SK-N-SH (cell line): ENCODE results near the gene CPNE2. TPM values are rescaled to one million over a fixed set of nuclear protein-coding genes. Genes with fewer than 3 reads are reported as not detected.

Experiments used
- CTCF ChIA-PET: fragments of 300-600, 350-600 bp; formaldehyde crosslinking; extraction: SDS; loops from one replicate; lab custom pipeline; 2021; lab: Yijun Ruan, JAX
- POLR2A ChIA-PET: fragments of 350-600 bp; sonication (Branson Sonifier 250); formaldehyde crosslinking; extraction: SDS; loops from one replicate; lab custom pipeline; 2020; ENCODE audit warnings: antibody characterized with exemption, inconsistent platforms; lab: Yijun Ruan, JAX
- DNase-seq: peaks from one replicate; pipeline ENCODE4 v3.0.0; 2012
- H2AFZ ChIP-seq: fragments of 200-600 bp; sonication (generic); 2 replicates; pipeline ENCODE4 v1.8.1; 2016; ENCODE audit warnings: antibody characterized with exemption, mild to moderate bottlenecking, low read depth
- H3F3A ChIP-seq: fragments of 200-600 bp; sonication (generic); replicated peaks from 2 replicates; pipeline ENCODE3; 2016; ENCODE audit warnings: antibody characterized with exemption, mild to moderate bottlenecking; ENCODE audit not compliant: insufficient read depth
- H3K27ac ChIP-seq, 2 experiments: fragments of 200-500 bp in 1 of 2; fragments of 200-600 bp in 1 of 2; sonication (Bioruptor generic) in 1 of 2; sonication (generic), shearing (Covaris generic) in 1 of 2; 2 replicates each; pipeline versions ENCODE4 v1.5.1 to v1.6.1; 2014 to 2016; ENCODE audit warnings: low read depth in 2 of 2, inconsistent platforms in 1 of 2, low read length in 1 of 2, mild to moderate bottlenecking in 1 of 2, mixed read lengths in 1 of 2
- H3K27me3 ChIP-seq: fragments of 200-600 bp; sonication (generic), shearing (Covaris generic); 2 replicates; pipeline ENCODE4 v1.6.1; 2016; ENCODE audit warnings: mixed run types; ENCODE audit not compliant: insufficient read depth
- H3K36me3 ChIP-seq, 2 experiments: fragments of 200-500 bp in 1 of 2; fragments of 200-600 bp in 1 of 2; sonication (Bioruptor generic) in 1 of 2; sonication (generic) in 1 of 2; replicated peaks in 1 of 2; 2 replicates each; pipeline versions ENCODE3 to v1.5.1; 2014 to 2016; ENCODE audit warnings: low read length in 1 of 2, mild to moderate bottlenecking in 1 of 2; ENCODE audit not compliant: insufficient read depth in 2 of 2, control insufficient read depth in 1 of 2
- H3K4me1 ChIP-seq, 2 experiments: fragments of 200-500 bp in 1 of 2; fragments of 200-600 bp in 1 of 2; sonication (Bioruptor generic) in 1 of 2; sonication (generic), shearing (Covaris generic) in 1 of 2; 2 replicates each; pipeline versions ENCODE4 v1.5.1 to v1.6.1; 2014 to 2016; ENCODE audit warnings: low read depth in 1 of 2, low read length in 1 of 2, mixed run types in 1 of 2; ENCODE audit not compliant: insufficient read depth in 2 of 2, control insufficient read depth in 1 of 2
- H3K4me2 ChIP-seq: fragments of 200-600 bp; sonication (generic), shearing (Covaris generic); 2 replicates; pipeline ENCODE4 v1.6.1; 2017; ENCODE audit warnings: mixed run types
- H3K4me3 ChIP-seq, 2 experiments: fragments of 200-500 bp in 1 of 2; fragments of 200-600 bp in 1 of 2; sonication (Bioruptor generic) in 1 of 2; sonication (generic), shearing (Covaris generic) in 1 of 2; 2 replicates each; pipeline versions ENCODE4 v1.5.1 to v1.8.1; 2014 to 2016; ENCODE audit warnings: low read depth in 2 of 2, inconsistent platforms in 1 of 2, low read length in 1 of 2, mild to moderate bottlenecking in 1 of 2, mixed read lengths in 1 of 2, moderate library complexity in 1 of 2
- H3K79me2 ChIP-seq: fragments of 200-600 bp; sonication (generic); 2 replicates; pipeline ENCODE4 v1.8.1; 2017; ENCODE audit warnings: mild to moderate bottlenecking; ENCODE audit not compliant: insufficient read depth
- H3K9ac ChIP-seq: fragments of 200-600 bp; sonication (generic); 2 replicates; pipeline ENCODE4 v1.6.1; 2017; ENCODE audit warnings: mixed run types
- H3K9me2 ChIP-seq: fragments of 200-600 bp; sonication (generic); 2 replicates; pipeline ENCODE4 v1.6.1; 2017; ENCODE audit warnings: mixed run types
- H3K9me3 ChIP-seq: fragments of 200-600 bp; sonication (generic); 2 replicates; pipeline ENCODE4 v1.6.1; 2017; ENCODE audit warnings: mixed run types, mild to moderate bottlenecking, moderate library complexity
- H4K20me1 ChIP-seq: fragments of 200-600 bp; sonication (generic); 2 replicates; pipeline ENCODE4 v1.6.1; 2017; ENCODE audit warnings: mild to moderate bottlenecking, mixed run types; ENCODE audit not compliant: insufficient read depth
- CHD2 ChIP-seq: fragments of 150-350 bp; IDR thresholded peaks from 2 replicates; pipeline ENCODE4 v1.6.1; 2018; ENCODE audit warnings: low read length; ENCODE audit not compliant: partially characterized antibody
- ELF1 ChIP-seq: IDR thresholded peaks from 2 replicates; pipeline ENCODE4 v1.4.0; 2012
- EP300 ChIP-seq, 2 experiments: IDR thresholded peaks; 2 replicates each; pipeline versions ENCODE4 v1.4.0 to v1.6.1; 2012; ENCODE audit warnings: borderline replicate concordance in 1 of 2, low read depth in 1 of 2, low read length in 1 of 2
- FOSL2 ChIP-seq: IDR thresholded peaks from 2 replicates; pipeline ENCODE4 v1.4.0; 2012; ENCODE audit warnings: low read depth, mild to moderate bottlenecking, moderate library complexity, borderline replicate concordance
- FOXM1 ChIP-seq: IDR thresholded peaks from 2 replicates; pipeline ENCODE4 v1.4.0; 2012; ENCODE audit warnings: low read depth, mild to moderate bottlenecking
- JUND ChIP-seq: IDR thresholded peaks from 2 replicates; pipeline ENCODE4 v1.4.0; 2012
- MEF2A ChIP-seq: IDR thresholded peaks from 2 replicates; pipeline ENCODE4 v1.4.0; 2012; ENCODE audit warnings: low read depth, borderline replicate concordance
- MXI1 ChIP-seq: IDR thresholded peaks from 2 replicates; pipeline ENCODE4 v1.6.1; 2012; ENCODE audit warnings: mild to moderate bottlenecking, low read depth, low read length, improper control_type of control experiment
- NFIC ChIP-seq: IDR thresholded peaks from 2 replicates; pipeline ENCODE4 v1.4.0; 2012; ENCODE audit warnings: borderline replicate concordance
- NRF1 ChIP-seq: IDR thresholded peaks from 2 replicates; pipeline ENCODE4 v1.6.1; 2012; ENCODE audit warnings: low read depth, mild to moderate bottlenecking, low read length
- POLR2AphosphoS5 ChIP-seq: IDR thresholded peaks from 2 replicates; pipeline ENCODE4 v1.6.1; 2012; ENCODE audit warnings: low read depth, low read length
- RAD21 ChIP-seq: IDR thresholded peaks from 2 replicates; pipeline ENCODE4 v1.6.1; 2012; ENCODE audit warnings: mild to moderate bottlenecking, low read length
- RFX5 ChIP-seq: IDR thresholded peaks from 2 replicates; pipeline ENCODE4 v1.6.1; 2012; ENCODE audit warnings: mild to moderate bottlenecking, improper control_type of control experiment, low read length
- RXRA ChIP-seq: IDR thresholded peaks from 2 replicates; pipeline ENCODE4 v1.4.0; 2012; ENCODE audit warnings: low read depth, mild to moderate bottlenecking, borderline replicate concordance
- TAF1 ChIP-seq: IDR thresholded peaks from 2 replicates; pipeline ENCODE4 v1.6.1; 2012; ENCODE audit warnings: low read depth, mild to moderate bottlenecking, low read length, moderate library complexity, borderline replicate concordance
- TEAD4 ChIP-seq: IDR thresholded peaks from 2 replicates; pipeline ENCODE4 v1.4.0; 2012; ENCODE audit warnings: mild to moderate bottlenecking, borderline replicate concordance; ENCODE audit not compliant: insufficient read depth
- YY1 ChIP-seq: IDR thresholded peaks from 2 replicates; pipeline ENCODE4 v1.4.0; 2012; ENCODE audit warnings: low read depth, mild to moderate bottlenecking
- WGBS: methylation state at CpG from one replicate; pipeline ENCODE4 v1.1.6; 2017; ENCODE audit warnings: low lambda C conversion rate; 5-methylcytosine and 5-hydroxymethylcytosine counted together
- polyA plus RNA-seq, 3 experiments: library from polyadenylated mRNA; depleted of rRNA; stranded (reverse); fragments of >200 nt; gene quantifications; 2 replicates each; pipeline ENCODE4 v1.2.3, GENCODE V29; 2012
- TF ChIP-seq, protein P1 (sequence below): IDR thresholded peaks from 2 replicates; pipeline ENCODE4 v1.4.0; 2012; ENCODE audit warnings: low read depth, borderline replicate concordance
- TF ChIP-seq, protein P2 (sequence below): IDR thresholded peaks from 2 replicates; pipeline ENCODE4; 2012

CPNE2 gene
- polyA plus RNA-seq, 1 of the 3 experiments (the other 2 are of a cell fraction): 73.0 TPM

DNA sequence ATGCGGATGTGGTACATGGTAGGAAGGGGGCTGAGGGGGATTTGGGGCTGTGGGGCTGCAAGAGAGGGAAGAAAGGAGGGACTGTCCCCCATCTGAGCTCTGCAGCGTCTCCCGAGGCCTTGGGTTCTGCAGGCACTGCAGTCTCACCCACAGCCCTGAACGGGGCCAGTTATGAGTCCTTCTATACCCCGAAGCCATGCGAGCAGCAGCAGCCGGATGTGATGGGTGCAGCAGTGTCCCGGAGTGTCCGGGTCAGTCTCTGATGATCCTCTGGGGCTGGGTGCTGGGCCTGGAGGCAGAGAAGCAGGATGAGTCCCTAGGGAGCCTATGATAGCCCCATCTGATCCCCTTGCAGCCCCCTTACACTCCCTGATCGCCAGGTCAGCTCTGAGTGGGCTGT is 41.5 kb downstream of the CPNE2 start:
- no peaks in the 10 kb centered on the region for H3F3A ChIP-seq
- H3K79me2 ChIP-seq: no peaks in the 10 kb centered on the region
- 92% methylated on average over 6 of the region's 10 CpGs for WGBS
- ChIA-PET CTCF (interaction anchor here (0.7 to 1.1 kb wide), 2 partner anchors 24 to 34 kb away, joined by 3 read pairs; no protein-coding TSS in a partner anchor), POLR2A (no interaction called here)
- DNase-seq: no peak
- peaks cover 0 to 4% of the 10 kb centered on the region in 2 experiments; a peak in 1 of 4 replicates for H3K4me1 ChIP-seq
- H3K9me2 ChIP-seq: no peaks in the 10 kb centered on the region
- no peak overlapping the region for H3K4me3 ChIP-seq
- H3K27ac ChIP-seq: no peak overlapping the region
- no peaks in the 10 kb centered on the region for H3K9me3 ChIP-seq
- H2AFZ ChIP-seq: no peak overlapping the region
- H3K4me2 ChIP-seq: no peak overlapping the region
- no peak overlapping the region for H3K9ac ChIP-seq
- no peaks in the 10 kb centered on the region for H3K36me3 ChIP-seq
- TF ChIP-seq, protein P1, sequence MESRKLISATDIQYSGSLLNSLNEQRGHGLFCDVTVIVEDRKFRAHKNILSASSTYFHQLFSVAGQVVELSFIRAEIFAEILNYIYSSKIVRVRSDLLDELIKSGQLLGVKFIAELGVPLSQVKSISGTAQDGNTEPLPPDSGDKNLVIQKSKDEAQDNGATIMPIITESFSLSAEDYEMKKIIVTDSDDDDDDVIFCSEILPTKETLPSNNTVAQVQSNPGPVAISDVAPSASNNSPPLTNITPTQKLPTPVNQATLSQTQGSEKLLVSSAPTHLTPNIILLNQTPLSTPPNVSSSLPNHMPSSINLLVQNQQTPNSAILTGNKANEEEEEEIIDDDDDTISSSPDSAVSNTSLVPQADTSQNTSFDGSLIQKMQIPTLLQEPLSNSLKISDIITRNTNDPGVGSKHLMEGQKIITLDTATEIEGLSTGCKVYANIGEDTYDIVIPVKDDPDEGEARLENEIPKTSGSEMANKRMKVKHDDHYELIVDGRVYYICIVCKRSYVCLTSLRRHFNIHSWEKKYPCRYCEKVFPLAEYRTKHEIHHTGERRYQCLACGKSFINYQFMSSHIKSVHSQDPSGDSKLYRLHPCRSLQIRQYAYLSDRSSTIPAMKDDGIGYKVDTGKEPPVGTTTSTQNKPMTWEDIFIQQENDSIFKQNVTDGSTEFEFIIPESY: no peak
- no peaks in the 10 kb centered on the region for H4K20me1 ChIP-seq
- no peaks in the 10 kb centered on the region for H3K27me3 ChIP-seq

DNA sequence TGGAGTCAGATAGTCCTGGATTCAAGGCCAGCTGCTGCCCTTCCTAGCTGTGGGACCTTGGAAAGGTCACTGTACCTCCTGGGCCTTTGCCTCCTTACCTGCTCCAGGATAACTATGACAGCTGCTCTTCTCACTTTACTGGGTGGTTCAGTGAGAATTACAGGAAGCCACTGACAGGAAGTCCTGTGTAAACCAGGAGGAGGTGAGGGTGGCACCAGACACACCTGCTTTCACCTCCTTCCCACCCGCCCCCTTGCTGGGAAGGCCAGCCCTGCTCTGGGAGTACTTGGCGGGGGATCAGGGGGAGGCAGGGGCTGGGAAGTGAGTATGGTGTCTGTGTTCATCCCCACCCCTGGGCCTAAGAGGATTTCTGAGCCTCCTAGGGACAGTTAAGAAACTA is 42.6 kb downstream of the CPNE2 start:
- Histone ChIP-seq H3K79me2 (no peaks in the 10 kb centered on the region), H3K27me3 (no peaks in the 10 kb centered on the region), H3K4me1 (peaks cover 0 to 4% of the 10 kb centered on the region in 2 experiments; a peak in 1 of 4 replicates), H3K4me3 (no peak overlapping the region), H3K27ac (no peak overlapping the region), H3K36me3 (no peaks in the 10 kb centered on the region), H3K4me2 (no peak overlapping the region), H3K9me2 (no peaks in the 10 kb centered on the region), H3K9me3 (no peaks in the 10 kb centered on the region), H4K20me1 (no peaks in the 10 kb centered on the region), H2AFZ (no peak overlapping the region), H3K9ac (no peak overlapping the region), H3F3A (no peaks in the 10 kb centered on the region)
- DNase-seq: no peak
- TF ChIP-seq TEAD4: no peak
- TF ChIP-seq RFX5: no peak
- no peak for TF ChIP-seq NRF1
- 94% methylated on average over 2 of the region's 2 CpGs for WGBS
- ChIA-PET CTCF (interaction anchor here (1.2 kb wide), 1 partner anchor 42 kb away, joined by 4 read pairs; the partner anchor contains the start of gene CPNE2), POLR2A (no interaction called here)

DNA sequence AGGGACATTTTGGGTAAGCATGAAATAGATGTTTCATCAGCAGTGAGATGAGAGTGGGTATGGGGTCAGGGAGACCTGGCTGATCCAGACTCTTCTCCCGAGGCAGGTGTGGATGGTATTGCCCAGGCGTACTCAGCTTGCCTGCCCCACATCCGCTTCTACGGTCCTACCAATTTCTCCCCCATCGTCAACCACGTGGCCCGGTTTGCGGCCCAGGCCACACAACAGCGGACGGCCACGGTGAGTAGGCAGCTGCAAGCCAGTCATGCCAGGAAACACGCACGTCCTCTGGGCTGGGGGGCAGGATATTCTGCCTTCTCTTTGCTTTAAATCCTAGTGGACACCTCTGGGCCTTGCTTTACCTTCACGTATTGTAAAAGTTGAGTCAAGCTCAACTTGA is 44.7 kb downstream of the CPNE2 start:
- CTCF ChIA-PET: interaction anchor here (1.2 to 2.0 kb wide), 2 partner anchors 15 to 44 kb away, joined by 3 to 6 read pairs; partner anchors contain the start of gene CPNE2
- DNase-seq: no peak
- Histone ChIP-seq H3K4me2 (no peak overlapping the region), H3K4me3 (no peak overlapping the region), H3K27ac (no peak overlapping the region), H3F3A (no peaks in the 10 kb centered on the region), H3K27me3 (no peaks in the 10 kb centered on the region), H4K20me1 (no peaks in the 10 kb centered on the region), H3K4me1 (peaks cover 0 to 13% of the 10 kb centered on the region in 2 experiments; a peak in 1 of 4 replicates), H3K9me2 (no peaks in the 10 kb centered on the region), H3K9me3 (no peaks in the 10 kb centered on the region), H3K9ac (no peak overlapping the region), H2AFZ (no peak overlapping the region), H3K79me2 (no peaks in the 10 kb centered on the region), H3K36me3 (no peaks in the 10 kb centered on the region)
- 90% methylated on average over 13 of the region's 14 CpGs for WGBS
- POLR2A ChIA-PET: no interaction called here
- TF ChIP-seq RAD21 (no peak), NFIC (no peak), TEAD4 (no peak), EP300 (IDR thresholded peaks at IDR 0.05; ENCODE audit: borderline replicate concordance in 1 of 2, low read depth in 1 of 2, low read length in 1 of 2) (no peak), MXI1 (no peak), FOXM1 (no peak), ELF1 (no peak), NRF1 (no peak), JUND (no peak), YY1 (no peak), POLR2AphosphoS5 (no peak), MEF2A (no peak), FOSL2 (no peak), RXRA (no peak), CHD2 (no peak), TAF1 (no peak), RFX5 (no peak)
- TF ChIP-seq, protein P2, sequence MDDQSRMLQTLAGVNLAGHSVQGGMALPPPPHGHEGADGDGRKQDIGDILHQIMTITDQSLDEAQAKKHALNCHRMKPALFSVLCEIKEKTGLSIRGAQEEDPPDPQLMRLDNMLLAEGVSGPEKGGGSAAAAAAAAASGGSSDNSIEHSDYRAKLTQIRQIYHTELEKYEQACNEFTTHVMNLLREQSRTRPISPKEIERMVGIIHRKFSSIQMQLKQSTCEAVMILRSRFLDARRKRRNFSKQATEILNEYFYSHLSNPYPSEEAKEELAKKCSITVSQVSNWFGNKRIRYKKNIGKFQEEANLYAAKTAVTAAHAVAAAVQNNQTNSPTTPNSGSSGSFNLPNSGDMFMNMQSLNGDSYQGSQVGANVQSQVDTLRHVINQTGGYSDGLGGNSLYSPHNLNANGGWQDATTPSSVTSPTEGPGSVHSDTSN: no peak
